22Rv1 (cell line): Measurements from ENCODE around the gene PPCS.

Experiments used
- CTCF ChIP-seq: fragments of 450-650 bp; IDR thresholded peaks from 2 replicates; pipeline ENCODE4 v1.5.1; 2017; ENCODE audit warnings: mild to moderate bottlenecking
- ZFX ChIP-seq: fragments of 450-650 bp; IDR thresholded peaks from 2 replicates; pipeline ENCODE4 v1.6.1; 2017; ENCODE audit warnings: antibody characterized with exemption, borderline replicate concordance

- TF ChIP-seq CTCF (no peak), ZFX (no peak)
These were observed 20.3 kb downstream of the PPCS start for GRCh38 chr1:42476605-42477004.
